Sigmoid colon (tissue), 7 donors: Measurements from ENCODE around the gene NTN5. TPM values are rescaled to one million over a fixed set of nuclear protein-coding genes. Genes with fewer than 3 reads are reported as not detected.
"Not testable (repeated sequence)": the region's sequence is repeated elsewhere in the genome, so short reads cannot be mapped to it uniquely, and the experiment has no call there.

Experiments used
- DNase-seq: peaks from one replicate; pipeline ENCODE4 v3.0.0-alpha.2; 2019
- H3K27ac ChIP-seq, 4 donors: fragments of 200-600 bp; sonication (generic); one replicate each; pipeline ENCODE4 v1.5.1; 2016 to 2019; ENCODE audit warnings: mild to moderate bottlenecking in 1 of 4
- H3K27me3 ChIP-seq, 3 donors: fragments of 200-600 bp; sonication (generic); one replicate each; pipeline ENCODE4 v1.5.1; 2019; ENCODE audit warnings: mild to moderate bottlenecking in 1 of 3
- H3K36me3 ChIP-seq, 4 donors: fragments of 200-600 bp; sonication (generic); one replicate each; pipeline ENCODE4 v1.5.1; 2016 to 2019
- H3K4me1 ChIP-seq, 4 donors: fragments of 200-600 bp; sonication (generic); one replicate each; pipeline ENCODE4 v1.5.1; 2017 to 2019
- H3K4me3 ChIP-seq, 4 donors: fragments of 200-600 bp; sonication (generic); one replicate each; pipeline ENCODE4 v1.5.1; 2017 to 2019; ENCODE audit warnings: mild to moderate bottlenecking in 2 of 4, moderate library complexity in 1 of 4
- H3K9me3 ChIP-seq, 4 donors: fragments of 200-600 bp in 3 of 4; sonication (generic) in 3 of 4; one replicate each; pipeline versions ENCODE4 v1.5.1 to v1.6.1; 2013 to 2019
- CTCF ChIP-seq, 4 experiments: fragments of 450-650 bp in 3 of 4; fragments of 200-600 bp in 1 of 4; IDR thresholded peaks; one replicate each; pipeline ENCODE4 v1.5.1; 2016 to 2019; ENCODE audit warnings: antibody characterized with exemption in 4 of 4, mild to moderate bottlenecking in 3 of 4, moderate library complexity in 2 of 4
- EP300 ChIP-seq, 4 donors: sonication (generic); formaldehyde crosslinking; IDR thresholded peaks; one replicate each; pipeline ENCODE4 v1.6.1; 2017; ENCODE audit warnings: antibody characterized with exemption in 4 of 4
- POLR2A ChIP-seq, 2 donors: fragments of 450-650 bp; IDR thresholded peaks; one replicate each; pipeline ENCODE4 v1.6.1; 2016; ENCODE audit warnings: antibody characterized with exemption in 2 of 2, mild to moderate bottlenecking in 2 of 2, moderate library complexity in 2 of 2
- POLR2AphosphoS5 ChIP-seq, 4 donors: sonication (generic); formaldehyde crosslinking; IDR thresholded peaks; one replicate each; pipeline ENCODE4 v1.6.1; 2017; ENCODE audit warnings: antibody characterized with exemption in 4 of 4
- WGBS, 2 donors: extraction: QIAGEN DNeasy Blood & Tissue Kit; methylation state at CpG; one replicate each; pipeline ENCODE4 v1.1.7; 2013; 5-methylcytosine and 5-hydroxymethylcytosine counted together
- intact Hi-C: fragments of 100-400 bp; cut with DNase I; formaldehyde crosslinking; loops from one replicate; pipeline ENCODE4 v1.15.1; 2023
- polyA plus RNA-seq, 3 donors: library from polyadenylated mRNA; stranded (reverse); fragments of 200-250 nt; gene quantifications; one replicate each; pipeline ENCODE4 v1.2.3, GENCODE V29; 2013
- total RNA-seq, 4 donors: library from RNA; depleted of rRNA; stranded (reverse); fragments of >200 nt; gene quantifications; one replicate each; pipeline ENCODE4 v1.1.0, GENCODE V29; 2016
- donor health status: healthy with polysubstance abuse.
- donor health status: Bipolar disorder and iron deficiency.
- donor health status: healthy.

The NTN5 gene
- total and polyA plus RNA-seq, 7 donors = 0.32 to 1.2 (median 0.49) TPM; not detected in 4

- intact Hi-C loops = no loop called here
- H3K36me3 ChIP-seq = no peaks in the 10 kb centered on the region
- H3K4me1 ChIP-seq = peaks cover 0 to 8% (median 0%) of the 10 kb centered on the region in 4 donors
- H3K9me3 ChIP-seq = no peaks in the 10 kb centered on the region
- H3K27me3 ChIP-seq = no peaks in the 10 kb centered on the region
- H3K4me3 ChIP-seq = no peak overlapping the region
- 69 to 72% methylated on average over 7 of the region's 7 CpGs for WGBS, 2 donors
- TF ChIP-seq CTCF (IDR thresholded peaks at IDR 0.05) (no peak), POLR2A (IDR thresholded peaks at IDR 0.05) (no peak), POLR2AphosphoS5 (IDR thresholded peaks at IDR 0.05) (no peak), EP300 (IDR thresholded peaks at IDR 0.05) (no peak)
- no peak for DNase-seq
- peak overlapping the region in 2 of 4 donors; percentile 34 to 47 for H3K27ac ChIP-seq
Measured at GRCh38 chr19:48689449-48689848, 16.6 kb upstream of the NTN5 start.

DNA sequence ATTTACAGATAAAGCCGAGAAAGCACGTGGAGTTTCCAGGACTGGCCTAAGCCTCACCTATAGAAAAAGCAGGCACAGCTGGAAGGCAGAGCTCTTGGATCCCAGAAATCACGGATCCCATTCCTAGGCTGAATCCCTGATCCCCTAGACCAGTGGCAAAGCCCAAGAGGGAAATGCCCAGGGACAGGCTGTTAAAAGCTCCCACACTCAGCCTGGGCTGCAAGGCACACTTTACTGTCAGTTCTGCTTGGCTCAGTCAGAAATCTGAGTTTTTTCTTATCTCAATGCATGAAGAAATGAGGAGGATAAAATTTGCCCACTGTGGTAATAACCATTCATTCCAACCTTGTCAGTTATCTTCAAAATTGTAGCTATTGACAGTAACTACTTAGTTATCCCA is 15.0 kb upstream of the NTN5 start:
- WGBS, 2 donors = 83 to 93% methylated on average over 3 of the region's 3 CpGs

DNA sequence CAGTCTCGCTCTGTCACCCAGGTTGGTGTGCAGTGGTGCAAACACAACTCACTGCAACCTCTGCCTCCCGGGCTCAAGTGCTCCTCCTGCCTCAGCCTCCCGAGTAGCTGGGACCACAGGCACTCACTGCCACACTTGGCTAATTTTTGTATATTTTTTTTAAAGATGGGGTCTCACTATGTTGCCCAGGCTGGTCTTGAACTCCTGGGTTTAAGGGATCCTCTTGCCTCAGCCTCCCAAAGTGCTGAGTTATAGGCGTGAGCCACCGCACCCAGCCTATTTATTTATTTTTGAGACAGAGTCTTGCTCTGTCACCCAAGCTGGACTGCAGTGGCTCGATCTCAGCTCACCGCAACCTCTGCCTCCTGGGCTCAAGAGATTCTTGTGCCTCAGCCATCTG is 13.8 kb upstream of the NTN5 start:
- peaks cover 0 to 11% (median 0%) of the 10 kb centered on the region in 4 donors for H3K4me1 ChIP-seq
- WGBS, 2 donors = 91 to 93% methylated on average over 7 of the region's 7 CpGs
- intact Hi-C loops = not testable (repeated sequence)

More for the DNA sequence above, 15.0 kb upstream of the NTN5 start:
- intact Hi-C loops = no loop called here
- no peak overlapping the region for H3K4me3 ChIP-seq
- H3K27ac ChIP-seq = no peak overlapping the region
- no peaks in the 10 kb centered on the region for H3K36me3 ChIP-seq
- no peaks in the 10 kb centered on the region for H3K9me3 ChIP-seq
- no peak for DNase-seq
- H3K27me3 ChIP-seq = no peaks in the 10 kb centered on the region
- TF ChIP-seq POLR2AphosphoS5 (IDR thresholded peaks at IDR 0.05) (no peak), CTCF (IDR thresholded peaks at IDR 0.05) (no peak), EP300 (IDR thresholded peaks at IDR 0.05) (no peak), POLR2A (IDR thresholded peaks at IDR 0.05) (no peak)
- H3K4me1 ChIP-seq = peaks cover 0 to 11% (median 0%) of the 10 kb centered on the region in 4 donors

GRCh38 chr19:48686088-48686487 is 13.3 kb upstream of the NTN5 start:
- Histone ChIP-seq H3K4me3 (no peak overlapping the region), H3K36me3 (no peaks in the 10 kb centered on the region), H3K9me3 (no peaks in the 10 kb centered on the region), H3K27me3 (no peaks in the 10 kb centered on the region), H3K4me1 (peaks cover 0 to 11% (median 0%) of the 10 kb centered on the region in 4 donors), H3K27ac (no peak overlapping the region)
- 76 to 90% methylated on average over 3 of the region's 3 CpGs for WGBS, 2 donors
- TF ChIP-seq POLR2AphosphoS5 (IDR thresholded peaks at IDR 0.05) (no peak), CTCF (IDR thresholded peaks at IDR 0.05) (no peak), POLR2A (IDR thresholded peaks at IDR 0.05) (no peak), EP300 (IDR thresholded peaks at IDR 0.05) (no peak)
- intact Hi-C loops = no loop called here
- DNase-seq = no peak

More for the DNA sequence above, 13.8 kb upstream of the NTN5 start:
- H3K27me3 ChIP-seq, H3K9me3 ChIP-seq, H3K36me3 ChIP-seq, H3K27ac ChIP-seq, H3K4me3 ChIP-seq, DNase-seq: not testable (repeated sequence)

DNA sequence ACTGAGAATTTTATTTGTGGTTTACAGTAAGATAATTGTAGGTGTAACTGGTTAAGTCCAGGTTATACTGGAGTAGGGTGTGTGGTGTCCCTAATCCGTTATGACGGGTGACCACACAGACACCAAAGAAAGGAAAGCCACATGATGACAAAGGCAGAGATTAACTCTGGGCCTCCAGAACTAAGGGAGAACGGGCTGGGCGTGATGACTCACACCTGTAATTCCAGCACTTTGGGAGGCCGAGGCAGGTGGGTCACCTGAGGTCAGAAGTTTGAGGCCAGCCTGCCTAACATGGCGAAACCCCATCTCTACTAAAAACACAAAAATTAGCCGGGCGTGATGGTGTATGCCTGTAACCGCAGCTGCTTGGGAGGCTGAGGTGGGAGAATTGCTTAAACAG is 12.8 kb upstream of the NTN5 start:
- H3K9me3 ChIP-seq = no peaks in the 10 kb centered on the region
- H3K27me3 ChIP-seq = no peaks in the 10 kb centered on the region
- H3K4me3 ChIP-seq = no peak overlapping the region
- H3K4me1 ChIP-seq = peaks cover 0 to 11% (median 0%) of the 10 kb centered on the region in 4 donors
- no peak for TF ChIP-seq EP300 (IDR thresholded peaks at IDR 0.05)
- no peak for TF ChIP-seq CTCF (IDR thresholded peaks at IDR 0.05)
- TF ChIP-seq POLR2A (IDR thresholded peaks at IDR 0.05) = no peak
- TF ChIP-seq POLR2AphosphoS5 (IDR thresholded peaks at IDR 0.05) = no peak
- WGBS, 2 donors = 60 to 73% methylated on average over 9 of the region's 9 CpGs
- H3K27ac ChIP-seq = no peak overlapping the region
- DNase-seq = no peak
- intact Hi-C loops = no loop called here
- no peaks in the 10 kb centered on the region for H3K36me3 ChIP-seq
